ENCODE data around the gene GET4. TPM values are rescaled to one million over a fixed set of nuclear protein-coding genes. Genes with fewer than 3 reads are reported as not detected.

GET4 gene
- total RNA-seq, 1 experiment from 2014 or later, result 120 TPM

- no peak for DNase-seq
- no peak overlapping the region for H3K4me2 ChIP-seq
- POLR2A ChIA-PET (ENCODE audit: unreplicated experiment), result no interaction called here
- H3K4me3 ChIP-seq, result no peak overlapping the region
- no peaks in the 10 kb centered on the region for H3K4me1 ChIP-seq (replicated peaks; ENCODE audit: insufficient read depth)
- no peak overlapping the region for H2AFZ ChIP-seq
- CTCF ChIA-PET, result no interaction called here
- intact Hi-C loops (cut with micrococcal nuclease; ENCODE audit: unreplicated experiment), result no loop called here
- peaks cover 11% of the 10 kb centered on the region; the same call in 1 of the 2 replicates for H3K36me3 ChIP-seq (ENCODE audit: low read depth)
- TF ChIP-seq EZH2 (IDR thresholded peaks at IDR 0.05; ENCODE audit: low read depth), result no peak
- no peak for TF ChIP-seq CTCF (conservative IDR thresholded peaks at IDR 0.05)
- H4K20me1 ChIP-seq (ENCODE audit: insufficient read depth), result peaks cover 87% of the 10 kb centered on the region
- no TSS peak for BruUV-seq (replicated peaks)
- H3F3A ChIP-seq (ENCODE audit: insufficient read depth, low read depth), result peaks cover 3% of the 10 kb centered on the region; the same call in 1 of the 2 replicates
- H3K27ac ChIP-seq, result no peak overlapping the region
- H3K9me3 ChIP-seq (ENCODE audit: insufficient read depth, low read depth), result no peaks in the 10 kb centered on the region
- peaks cover 90% of the 10 kb centered on the region for H3K79me2 ChIP-seq (ENCODE audit: low read depth)
- H3K27me3 ChIP-seq (ENCODE audit: insufficient read depth, low read depth), result no peaks in the 10 kb centered on the region
- H3K9me2 ChIP-seq (ENCODE audit: insufficient read depth), result no peaks in the 10 kb centered on the region
Observed at GRCh38 chr7:885261-885892, 9.0 kb downstream of the GET4 start.

GRCh38 chr7:885893-886625, 9.7 kb downstream of the GET4 start:
- Histone ChIP-seq H3F3A (ENCODE audit: insufficient read depth, low read depth) (peaks cover 10% of the 10 kb centered on the region; the same call in 1 of the 2 replicates), H3K36me3 (ENCODE audit: low read depth) (peaks cover 18% of the 10 kb centered on the region), H3K4me2 (no peak overlapping the region), H3K4me1 (replicated peaks; ENCODE audit: insufficient read depth) (no peaks in the 10 kb centered on the region), H3K27ac (no peak overlapping the region), H3K79me2 (ENCODE audit: low read depth) (peaks cover 84% of the 10 kb centered on the region), H3K4me3 (no peak overlapping the region), H3K9me2 (ENCODE audit: insufficient read depth) (no peaks in the 10 kb centered on the region), H3K9me3 (ENCODE audit: insufficient read depth, low read depth) (no peaks in the 10 kb centered on the region), H2AFZ (no peak overlapping the region), H3K27me3 (ENCODE audit: insufficient read depth, low read depth) (no peaks in the 10 kb centered on the region), H4K20me1 (ENCODE audit: insufficient read depth) (peaks cover 87% of the 10 kb centered on the region)
- DNase-seq, result no peak
- ChIA-PET CTCF (no interaction called here), POLR2A (ENCODE audit: unreplicated experiment) (no interaction called here)
- intact Hi-C loops (cut with micrococcal nuclease; ENCODE audit: unreplicated experiment), result no loop called here
- no TSS peak for BruUV-seq (replicated peaks)
- TF ChIP-seq EZH2 (IDR thresholded peaks at IDR 0.05; ENCODE audit: low read depth) (no peak), CTCF (conservative IDR thresholded peaks at IDR 0.05) (no peak)

GRCh38 chr7:886626-887487, 10.5 kb downstream of the GET4 start:
- no peaks in the 10 kb centered on the region for H3K27me3 ChIP-seq (ENCODE audit: insufficient read depth, low read depth)
- H2AFZ ChIP-seq, result no peak overlapping the region
- H3F3A ChIP-seq (ENCODE audit: insufficient read depth, low read depth), result peaks cover 13% of the 10 kb centered on the region; the same call in 1 of the 2 replicates
- CTCF ChIA-PET, result no interaction called here
- no peaks in the 10 kb centered on the region for H3K9me3 ChIP-seq (ENCODE audit: insufficient read depth, low read depth)
- H4K20me1 ChIP-seq (ENCODE audit: insufficient read depth), result peaks cover 82% of the 10 kb centered on the region
- H3K79me2 ChIP-seq (ENCODE audit: low read depth), result peaks cover 76% of the 10 kb centered on the region
- no peaks in the 10 kb centered on the region for H3K9me2 ChIP-seq (ENCODE audit: insufficient read depth)
- H3K4me1 ChIP-seq (replicated peaks; ENCODE audit: insufficient read depth), result no peaks in the 10 kb centered on the region
- H3K27ac ChIP-seq, result no peak overlapping the region
- no peak for DNase-seq
- TF ChIP-seq EZH2 (IDR thresholded peaks at IDR 0.05; ENCODE audit: low read depth) (no peak), CTCF (conservative IDR thresholded peaks at IDR 0.05) (no peak)
- H3K36me3 ChIP-seq (ENCODE audit: low read depth), result peaks cover 22% of the 10 kb centered on the region
- POLR2A ChIA-PET (ENCODE audit: unreplicated experiment), result no interaction called here
- BruUV-seq (replicated peaks), result no TSS peak
- no peak overlapping the region for H3K4me3 ChIP-seq
- H3K4me2 ChIP-seq, result no peak overlapping the region
- intact Hi-C loops (cut with micrococcal nuclease; ENCODE audit: unreplicated experiment), result no loop called here
